ENCODE measurements around the gene USPL1.
A peak's percentile ranks its signal among the peaks of the same experiment; 100 is the strongest.
"Not testable (repeated sequence)": the region's sequence is repeated elsewhere in the genome, so short reads cannot be mapped to it uniquely, and the experiment has no call there.

The USPL1 gene

GRCh38 chr13:30616927-30617314 is 799 bp upstream of the USPL1 start:
- DNase-seq = no peak

GRCh38 chr13:30618186-30618929 is 638 bp downstream of the USPL1 start:
- DNase-seq = peak; percentile 77

GRCh38 chr13:30618930-30619279 is 1.2 kb downstream of the USPL1 start:
- DNase-seq = no peak

- no peak for DNase-seq
Measured at GRCh38 chr13:30619731-30620130, 2.0 kb downstream of the USPL1 start.

DNA sequence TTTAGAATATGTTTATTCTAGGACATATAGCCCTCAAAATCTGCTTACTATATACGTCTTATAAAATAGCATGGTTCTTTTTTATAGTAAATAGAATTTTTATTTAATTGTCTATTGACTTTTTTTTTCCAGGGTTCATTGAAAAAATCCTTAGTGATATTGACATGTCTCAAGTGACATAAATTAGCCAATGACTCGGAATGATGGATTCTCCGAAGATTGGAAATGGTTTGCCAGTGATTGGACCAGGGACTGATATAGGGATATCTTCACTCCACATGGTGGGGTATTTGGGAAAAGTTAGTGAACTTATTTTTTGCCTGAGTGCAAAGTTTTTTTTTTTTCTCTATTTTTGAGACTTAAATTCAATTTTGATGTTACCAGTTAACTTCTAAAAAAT is 3.2 kb downstream of the USPL1 start:
- DNase-seq = no peak

GRCh38 chr13:30622551-30622950 is 4.8 kb downstream of the USPL1 start:
- no peak for DNase-seq

- no peak for DNase-seq
Measured at GRCh38 chr13:30623392-30623791, 5.7 kb downstream of the USPL1 start.

GRCh38 chr13:30624630-30625029 is 6.9 kb downstream of the USPL1 start:
- no peak for DNase-seq

- no peak for DNase-seq
Measured at GRCh38 chr13:30629527-30629926, 11.8 kb downstream of the USPL1 start.

DNA sequence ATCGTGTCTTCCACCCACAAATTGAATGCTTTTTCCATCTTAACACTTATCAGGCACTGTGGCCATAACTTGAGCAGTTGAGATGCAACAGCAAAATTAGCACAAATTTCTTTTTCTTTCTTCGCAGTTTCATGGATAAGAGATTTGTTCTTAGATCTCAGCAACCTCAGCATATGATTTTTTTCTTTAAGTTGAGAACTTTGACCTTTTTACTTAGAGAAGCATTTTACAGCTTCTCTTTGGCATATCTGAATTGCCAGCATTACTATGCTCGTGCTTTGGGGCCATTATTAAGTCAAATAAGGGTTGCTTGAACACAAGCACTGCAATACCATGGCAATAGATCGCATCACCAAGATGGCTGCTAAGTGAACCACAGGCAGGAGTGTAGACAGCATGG is 16.1 kb downstream of the USPL1 start:
- DNase-seq = no peak

DNA sequence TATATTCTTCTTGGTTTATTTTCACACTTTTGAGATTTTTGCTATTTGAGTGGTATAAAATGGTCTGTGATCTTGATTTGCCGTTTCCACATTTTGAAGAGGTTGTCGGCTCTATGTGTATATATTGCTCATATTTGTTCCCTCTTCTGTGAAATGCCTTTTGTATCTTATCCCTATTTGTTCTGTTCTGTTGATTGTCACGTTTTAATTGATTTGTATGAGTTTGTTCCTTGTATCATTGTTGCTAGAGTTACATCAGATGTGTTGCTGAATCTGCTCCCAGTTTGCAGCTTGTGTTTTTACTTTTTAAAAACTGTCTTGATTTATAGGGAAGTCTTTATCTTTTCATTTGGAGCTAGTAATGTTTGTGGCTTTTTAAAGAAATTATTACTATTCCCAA is 17.1 kb downstream of the USPL1 start:
- DNase-seq = no peak

GRCh38 chr13:30638301-30638700 is 20.6 kb downstream of the USPL1 start:
- DNase-seq = no peak

GRCh38 chr13:30639671-30640070 is 22.0 kb downstream of the USPL1 start:
- no peak for DNase-seq

DNA sequence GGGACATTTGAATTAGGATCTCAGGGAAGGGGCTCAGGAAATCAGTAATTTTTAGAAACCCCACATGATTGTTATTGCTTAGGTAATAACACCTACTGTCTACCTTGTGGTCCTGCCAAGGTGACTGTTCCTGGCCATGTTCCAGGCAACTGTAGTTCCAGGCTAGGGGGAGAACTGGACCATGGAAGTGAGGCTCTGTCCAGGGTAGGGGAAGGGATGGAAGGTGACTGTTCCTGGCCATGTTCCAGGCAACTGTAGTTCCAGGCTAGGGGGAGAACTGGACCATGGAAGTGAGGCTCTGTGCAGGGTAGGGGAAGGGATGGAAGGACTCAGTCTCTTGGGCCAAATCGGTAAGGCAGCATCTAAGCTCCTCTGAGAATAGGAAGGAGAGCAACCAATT is 23.5 kb downstream of the USPL1 start:
- not testable (repeated sequence) for DNase-seq

- DNase-seq = no peak
Measured at GRCh38 chr13:30645629-30646028, 27.9 kb downstream of the USPL1 start.

DNA sequence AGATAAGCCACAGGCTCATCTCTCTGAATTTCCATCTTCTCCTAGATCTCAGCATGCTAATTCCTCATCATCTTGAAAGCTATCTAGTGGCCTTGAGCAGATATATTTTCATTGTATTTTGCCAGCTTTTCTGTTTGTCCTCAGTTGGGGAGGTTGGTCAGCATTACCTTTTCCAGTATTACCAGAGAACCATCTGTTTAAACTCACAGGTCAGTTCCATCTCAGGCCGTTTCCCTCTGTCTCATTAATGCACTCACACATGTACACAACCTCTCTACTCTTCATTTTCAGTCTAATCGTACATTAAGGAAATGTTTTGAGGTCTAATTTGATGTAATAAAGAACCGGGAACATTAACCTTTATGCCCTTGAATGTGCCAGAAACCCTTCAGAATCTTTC is 29.7 kb downstream of the USPL1 start:
- no peak for DNase-seq

DNA sequence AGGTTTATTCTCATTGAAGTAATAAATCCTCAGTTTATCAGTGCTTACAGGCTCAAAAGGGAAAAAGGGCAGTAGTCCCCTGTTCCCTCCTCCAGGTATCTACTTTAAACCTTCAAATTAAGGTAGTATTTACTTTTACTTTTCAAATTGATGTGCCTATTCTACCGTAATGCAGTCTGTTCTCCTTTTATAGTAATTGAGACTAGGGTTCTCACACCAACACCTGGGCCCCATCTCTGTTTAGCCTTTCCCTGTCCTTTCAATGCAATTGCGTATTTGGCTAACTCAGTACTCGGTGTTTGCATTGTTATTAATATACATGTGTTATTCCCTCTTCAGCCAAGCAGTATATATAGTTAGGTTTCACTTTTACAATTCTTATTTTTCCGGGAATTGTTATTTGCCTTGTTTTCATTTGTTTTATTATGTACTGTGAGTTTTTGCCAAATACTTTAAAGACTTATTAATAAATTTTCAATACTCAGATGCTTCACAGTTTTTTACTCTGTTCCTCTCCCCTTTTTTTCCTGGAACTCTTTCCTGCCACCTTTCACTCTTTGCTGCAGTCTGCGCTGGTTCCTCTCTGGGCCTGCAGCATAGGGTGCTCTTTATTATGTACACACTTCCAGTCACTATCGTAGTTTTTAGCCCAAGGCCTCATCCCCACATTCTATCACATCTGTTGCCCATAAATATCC is 30.3 kb downstream of the USPL1 start:
- DNase-seq = no peak

GRCh38 chr13:30648522-30649012 is 30.8 kb downstream of the USPL1 start:
- DNase-seq = no peak

- DNase-seq = not testable (repeated sequence)
Measured at GRCh38 chr13:30651648-30652047, 33.9 kb downstream of the USPL1 start.

DNA sequence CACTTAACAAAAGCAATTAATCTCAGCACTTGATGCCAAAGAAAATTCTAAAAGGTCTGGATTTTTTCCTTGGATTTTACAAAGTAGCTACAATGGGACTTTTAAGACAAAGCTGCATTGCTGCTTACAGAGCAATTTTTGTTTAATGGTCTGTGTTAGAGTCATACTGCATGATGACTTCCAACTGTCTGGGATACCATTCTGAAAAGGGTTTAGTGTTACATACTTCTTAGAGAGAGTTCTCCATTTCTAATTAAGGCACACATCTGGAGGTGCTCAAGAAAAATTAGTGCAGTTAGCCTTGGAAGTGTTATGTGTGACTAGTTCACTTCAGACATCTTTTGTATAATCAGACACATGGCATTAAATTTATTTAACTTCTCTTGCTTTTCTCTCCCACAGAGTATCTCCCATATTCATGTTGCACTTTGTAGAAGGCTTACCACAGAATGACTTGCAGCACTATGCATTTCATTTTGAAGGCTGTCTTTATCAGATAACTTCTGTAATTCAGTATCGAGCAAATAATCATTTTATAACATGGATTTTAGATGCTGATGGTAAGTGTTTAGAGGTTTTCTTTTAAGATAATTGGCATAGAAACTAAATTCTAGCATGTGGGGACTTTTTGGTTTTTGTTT is 35.1 kb downstream of the USPL1 start:
- no peak for DNase-seq

GRCh38 chr13:30654430-30654829 is 36.7 kb downstream of the USPL1 start:
- no peak for DNase-seq

- DNase-seq = no peak
Measured at GRCh38 chr13:30656178-30656577, 38.5 kb downstream of the USPL1 start.

GRCh38 chr13:30659980-30660379 is 42.3 kb downstream of the USPL1 start:
- no peak for DNase-seq

GRCh38 chr13:30660796-30661195 is 43.1 kb downstream of the USPL1 start:
- no peak for DNase-seq
